Dermis blood vessel endothelial cell (primary cell): Measurements from ENCODE around the gene AGER. TPM values are rescaled to one million over a fixed set of nuclear protein-coding genes. Genes with fewer than 3 reads are reported as not detected.
"Not testable (repeated sequence)": the region's sequence is repeated elsewhere in the genome, so short reads cannot be mapped to it uniquely, and the experiment has no call there.

Experiments
- DNase-seq: peaks from one replicate; pipeline ENCODE4 v3.0.0; 2010
- total RNA-seq: library from RNA; depleted of rRNA; stranded (reverse); fragments of >200 nt; gene quantifications from 2 replicates; pipeline ENCODE4 v1.2.3, GENCODE V29; 2014

The AGER gene
- 0.74 and 0.85 TPM in 2 replicates for total RNA-seq

DNA sequence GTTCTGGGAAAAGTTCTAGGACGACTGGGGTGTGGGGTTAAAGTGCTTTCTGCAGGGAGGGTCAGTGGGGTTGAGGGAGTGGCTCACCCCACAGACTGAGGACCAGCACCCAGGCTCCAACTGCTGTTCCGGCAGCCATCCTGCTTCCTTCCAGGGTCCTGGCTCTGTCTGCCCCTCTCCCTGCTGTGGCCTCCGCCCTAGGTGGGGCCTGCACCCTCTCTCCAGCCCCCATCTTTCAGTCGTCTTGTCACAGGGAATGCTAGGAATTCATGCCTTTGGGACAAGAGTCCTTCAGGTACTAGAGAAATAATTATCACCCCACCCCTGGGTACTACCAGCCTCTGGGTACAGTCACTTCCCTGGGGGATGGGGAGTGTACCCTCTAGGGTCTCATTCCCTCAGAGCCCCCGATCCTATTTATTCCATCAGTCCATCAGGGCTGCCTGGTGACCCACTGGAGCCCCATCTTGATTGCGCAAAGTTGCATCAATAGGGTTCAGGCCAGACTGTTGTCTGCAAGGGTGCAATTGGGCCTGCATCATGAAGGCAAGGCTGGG is at the start of gene AGER:
Gene AGER, minus strand, starts transcription at position 170 of the 557 bp plus-strand sequence. Its CDS starts 31 bp downstream, at position 139.
- DNase-seq = no peak

DNA sequence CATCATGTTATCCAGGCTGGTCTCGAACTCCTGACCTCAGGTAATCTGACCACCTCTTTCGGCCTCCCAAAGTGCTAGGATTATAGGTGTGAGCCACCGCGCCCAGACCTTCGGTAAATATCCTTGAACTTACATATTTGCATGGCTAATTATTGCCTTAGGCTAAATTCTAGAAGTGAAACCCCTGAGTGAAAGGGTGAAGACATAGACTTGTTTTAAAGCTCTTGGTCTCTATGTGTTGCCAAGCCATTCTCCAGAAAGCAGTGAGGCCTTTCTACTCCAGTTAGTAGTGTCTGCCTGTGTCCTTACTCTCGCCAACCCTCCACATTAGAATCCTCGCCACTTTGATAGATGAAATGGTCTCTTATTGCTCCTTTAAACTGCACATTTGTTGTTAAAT is 42.4 kb upstream of the AGER start:
- DNase-seq = no peak

DNA sequence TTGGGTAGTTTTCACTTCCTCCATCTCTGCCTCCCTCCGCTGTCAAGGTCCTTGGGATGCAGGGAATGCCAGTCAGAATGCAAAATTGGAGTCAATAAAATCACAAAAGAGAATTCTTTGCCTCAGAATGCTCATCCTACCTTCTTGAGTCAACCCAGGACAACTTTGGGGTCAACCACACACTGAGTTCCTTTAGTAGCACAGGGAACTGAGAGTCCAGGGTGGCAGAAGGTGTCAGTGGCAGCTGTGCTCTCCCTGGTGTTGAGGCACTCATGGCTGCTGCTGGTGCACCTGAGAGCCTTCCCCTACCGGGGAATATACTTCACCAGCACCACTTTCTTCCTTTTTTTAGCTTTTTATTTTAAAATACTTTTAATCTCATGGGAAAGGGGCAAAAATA is 40.6 kb upstream of the AGER start:
- DNase-seq = no peak

DNA sequence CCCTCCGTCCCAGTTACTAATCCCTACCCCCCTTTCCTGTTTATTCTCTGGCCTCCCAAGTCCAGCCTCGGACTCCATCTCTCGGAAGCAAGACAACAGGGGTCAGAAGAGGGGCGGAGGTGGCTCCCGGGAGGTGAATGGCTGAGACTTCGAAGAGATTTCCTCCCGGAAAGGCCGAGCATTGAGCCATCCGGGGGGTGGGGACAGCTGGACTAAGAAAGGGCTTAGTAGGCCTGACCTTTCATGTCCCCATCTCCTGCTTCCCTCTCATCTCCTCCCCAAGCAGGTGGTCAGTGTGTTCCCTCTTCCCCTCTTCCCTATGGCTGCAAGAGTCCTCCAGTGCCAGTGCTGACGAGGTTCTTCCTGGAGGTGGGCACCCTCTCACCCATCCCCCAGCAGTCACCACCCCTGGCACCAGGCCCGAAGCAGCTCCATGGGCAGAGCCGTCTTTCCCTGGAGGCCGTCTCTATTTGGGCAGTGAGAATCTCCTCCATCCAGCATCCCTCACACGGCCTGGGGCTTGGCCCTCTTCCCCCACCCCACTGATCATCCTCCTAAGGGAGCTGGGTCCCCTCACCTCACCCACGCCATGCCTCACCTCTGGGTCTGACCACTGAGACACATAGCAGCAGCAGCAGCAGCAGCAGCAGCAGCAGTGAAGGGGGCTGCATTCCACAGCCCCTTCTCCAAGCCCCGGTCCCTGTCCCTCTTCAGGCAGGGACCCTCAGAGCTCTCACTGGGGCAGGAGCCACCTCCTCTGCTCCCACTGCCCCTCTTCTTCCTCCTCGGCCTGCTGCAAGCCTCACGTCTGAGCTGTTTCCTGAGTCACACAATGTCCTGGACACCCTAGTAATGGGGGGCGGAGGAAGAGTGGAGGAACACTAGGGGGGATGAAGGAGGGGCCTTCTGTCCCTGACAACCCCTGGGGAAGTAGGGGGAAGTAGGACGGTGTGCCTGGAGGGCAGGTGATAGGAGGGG is 39.5 kb upstream of the AGER start, which contains the start of gene NOTCH4:
Gene NOTCH4, minus strand, starts transcription at position 810 of the 978 bp plus-strand sequence. Its CDS starts 139 bp downstream, at position 671.
- DNase-seq = peak; percentile 68

DNA sequence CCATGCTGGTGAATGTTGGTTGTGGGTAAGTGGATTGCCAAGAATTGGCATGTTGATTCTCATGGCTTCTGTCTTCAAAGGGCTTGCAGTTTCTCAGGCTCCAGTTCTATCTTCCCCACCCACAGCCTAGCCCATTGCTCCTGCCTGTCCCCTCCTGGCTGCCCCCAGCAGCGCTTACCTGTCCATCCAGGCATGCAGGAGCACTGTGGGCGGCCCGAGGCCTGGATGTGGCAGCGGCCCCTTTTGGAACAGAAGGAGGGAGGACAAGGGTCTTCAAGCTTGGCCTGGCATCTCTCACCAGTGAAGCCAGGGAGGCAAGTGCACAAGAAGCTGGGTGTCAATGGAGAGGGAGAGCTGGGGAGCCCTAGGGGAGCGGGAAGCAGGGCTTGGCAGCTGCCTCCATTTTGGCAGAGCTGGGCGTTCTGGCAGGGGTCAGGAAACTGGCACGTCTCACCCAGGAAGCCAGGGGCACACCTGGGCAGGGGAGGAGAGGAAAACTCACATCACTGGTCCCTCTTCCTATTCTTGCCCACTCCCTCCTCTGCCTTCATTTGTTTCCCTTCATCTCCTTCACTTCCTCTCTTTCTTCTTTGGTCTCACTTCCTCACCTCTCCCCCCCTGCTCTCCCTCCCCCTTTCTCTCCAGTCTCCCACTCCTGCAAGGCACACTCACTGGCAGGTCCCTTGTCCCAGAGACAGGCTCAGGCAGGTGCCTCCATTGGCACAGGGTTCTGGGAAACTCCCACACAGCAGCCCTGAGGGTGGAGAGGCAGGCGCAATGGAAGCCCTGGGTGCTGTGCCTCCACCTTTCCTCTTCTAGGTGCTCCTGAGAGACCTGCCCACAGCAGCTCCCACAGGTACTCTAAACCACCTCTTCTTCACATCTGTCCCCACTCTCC is 38.5 kb upstream of the AGER start:
- no peak for DNase-seq

DNA sequence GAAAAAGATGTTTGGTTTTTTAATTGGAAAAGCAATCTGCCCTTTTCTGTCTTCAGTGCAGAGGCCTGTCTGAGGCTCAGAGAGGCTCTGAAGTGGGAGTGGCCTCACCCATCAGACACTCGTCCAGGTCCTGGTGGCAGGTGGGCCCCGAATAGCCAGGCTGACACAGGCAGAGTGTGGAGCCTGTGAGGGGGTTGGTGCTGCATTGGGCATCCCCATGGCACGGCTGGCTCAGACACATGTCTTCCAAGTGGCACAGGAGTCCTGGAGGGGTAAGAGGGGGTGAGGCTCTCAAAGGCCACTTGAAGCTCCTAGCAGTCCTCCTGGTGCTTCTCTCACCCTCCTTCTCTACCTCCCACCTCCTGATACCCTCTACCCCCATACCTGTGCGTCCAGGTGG is 36.0 kb upstream of the AGER start:
- no peak for DNase-seq

DNA sequence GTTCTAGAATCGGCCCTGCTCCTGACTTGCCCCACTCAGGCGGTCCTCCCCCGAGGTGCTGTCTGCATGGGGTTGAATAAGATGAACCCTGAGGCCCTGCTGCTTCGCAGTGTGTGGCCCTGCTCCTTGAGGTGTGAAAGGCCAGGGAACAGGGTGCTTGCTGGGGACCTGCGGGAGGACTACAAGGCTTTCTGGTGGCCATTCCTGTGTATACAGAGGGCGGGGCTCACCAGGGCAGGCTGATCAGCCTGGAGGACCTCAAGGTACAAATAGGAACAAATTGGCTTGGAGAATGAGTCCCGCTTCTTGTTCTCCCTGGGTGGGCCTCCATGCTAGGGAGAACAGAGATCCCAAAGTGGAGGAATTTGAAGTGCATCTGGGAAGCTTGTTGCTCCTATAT is 34.1 kb upstream of the AGER start:
- no peak for DNase-seq

DNA sequence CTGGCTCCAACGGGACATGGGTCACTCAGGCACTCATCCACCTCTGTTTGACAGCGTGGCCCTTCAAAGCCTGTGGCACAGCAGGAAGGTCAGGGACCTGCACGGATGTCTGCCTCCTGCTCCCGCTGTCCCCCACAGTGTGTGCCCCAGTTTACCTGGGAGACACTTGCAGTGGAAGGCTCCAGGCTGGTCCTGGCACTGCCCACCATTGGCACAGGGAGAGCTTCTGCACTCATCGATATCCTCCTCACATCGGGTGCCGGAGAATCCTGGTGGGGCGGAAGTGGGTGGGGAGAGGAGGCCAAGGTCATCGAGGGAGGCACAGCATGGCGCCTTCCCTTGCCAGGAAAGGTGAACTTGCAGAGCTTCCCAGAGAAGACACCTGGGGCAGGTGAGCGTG is 32.9 kb upstream of the AGER start:
- DNase-seq = no peak

DNA sequence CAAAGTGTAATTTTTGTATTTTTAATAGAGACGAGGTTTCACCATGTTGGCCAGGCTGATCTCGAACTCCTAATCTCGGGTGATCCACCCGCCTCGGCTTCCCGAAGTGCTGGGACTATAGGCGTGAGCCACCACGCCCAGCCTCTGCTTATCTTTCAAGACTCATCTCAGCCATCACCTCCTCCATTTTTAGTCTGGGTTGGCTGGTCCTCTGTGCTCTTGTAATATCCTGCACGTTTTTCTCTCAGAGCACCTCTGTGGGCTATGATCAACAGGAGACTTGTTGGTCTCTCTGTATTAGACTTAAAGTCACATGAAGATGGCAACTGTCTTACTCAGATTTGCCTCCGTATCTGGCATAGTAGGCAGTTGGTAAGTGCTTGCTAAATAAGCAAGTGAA is 32.2 kb upstream of the AGER start:
- DNase-seq = no peak

DNA sequence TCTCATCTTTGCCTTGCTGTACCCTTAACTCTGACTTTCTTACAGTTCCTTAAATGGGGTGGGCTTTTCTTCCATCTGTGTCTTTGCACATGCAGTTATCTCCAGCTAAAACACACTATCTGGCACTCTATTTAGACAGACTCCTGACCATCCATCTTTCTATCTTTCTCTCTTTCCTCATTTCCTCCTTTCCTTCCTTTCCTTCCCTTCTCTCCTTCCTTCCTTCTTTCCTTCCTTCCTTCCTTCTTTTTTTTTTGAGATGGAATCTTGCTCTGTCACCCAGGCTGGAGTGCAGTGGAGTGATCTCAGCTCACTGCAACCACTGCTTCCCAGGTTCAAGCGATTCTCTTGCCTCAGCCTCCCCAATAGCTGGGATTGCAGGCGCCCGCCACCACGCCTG is 31.6 kb upstream of the AGER start:
- DNase-seq = no peak

DNA sequence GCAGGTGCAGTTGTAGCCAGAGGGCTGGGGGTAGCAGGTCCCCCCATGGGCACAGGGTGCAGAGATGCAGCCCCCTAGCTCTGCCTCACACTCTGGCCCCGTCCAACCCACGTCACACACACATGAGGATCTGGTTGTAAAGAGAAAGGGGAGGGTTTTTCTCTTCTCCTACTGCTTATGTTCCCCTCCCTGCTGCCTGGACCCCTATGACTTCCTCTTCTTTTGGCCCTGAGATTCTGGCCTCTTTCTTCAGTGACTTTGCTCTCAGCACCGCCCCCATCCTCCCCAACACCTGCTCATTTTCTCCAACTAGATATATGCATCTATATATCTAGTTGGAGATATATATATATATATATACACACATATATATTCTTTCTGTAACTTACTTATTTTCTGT is 30.1 kb upstream of the AGER start:
- DNase-seq = no peak

DNA sequence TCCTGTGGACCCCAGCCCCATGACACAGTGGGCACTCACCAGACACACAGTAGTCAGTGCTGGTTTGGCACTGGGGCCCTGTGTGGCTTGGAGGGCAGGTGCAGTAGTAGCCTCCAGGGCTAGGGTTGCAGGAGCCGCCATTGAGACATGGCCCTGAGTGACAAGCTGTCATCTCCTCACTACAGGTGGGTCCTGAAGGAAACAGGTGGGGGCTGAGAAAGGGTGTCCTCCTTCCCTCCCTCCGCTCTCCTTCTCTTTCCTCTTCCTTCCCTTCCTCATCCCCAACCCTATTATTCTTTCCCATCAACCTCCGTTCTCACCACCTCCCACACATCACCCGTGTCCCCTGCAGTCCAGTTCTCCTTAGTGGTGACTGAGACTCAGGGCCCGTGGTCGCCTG is 29.6 kb upstream of the AGER start:
- no peak for DNase-seq

DNA sequence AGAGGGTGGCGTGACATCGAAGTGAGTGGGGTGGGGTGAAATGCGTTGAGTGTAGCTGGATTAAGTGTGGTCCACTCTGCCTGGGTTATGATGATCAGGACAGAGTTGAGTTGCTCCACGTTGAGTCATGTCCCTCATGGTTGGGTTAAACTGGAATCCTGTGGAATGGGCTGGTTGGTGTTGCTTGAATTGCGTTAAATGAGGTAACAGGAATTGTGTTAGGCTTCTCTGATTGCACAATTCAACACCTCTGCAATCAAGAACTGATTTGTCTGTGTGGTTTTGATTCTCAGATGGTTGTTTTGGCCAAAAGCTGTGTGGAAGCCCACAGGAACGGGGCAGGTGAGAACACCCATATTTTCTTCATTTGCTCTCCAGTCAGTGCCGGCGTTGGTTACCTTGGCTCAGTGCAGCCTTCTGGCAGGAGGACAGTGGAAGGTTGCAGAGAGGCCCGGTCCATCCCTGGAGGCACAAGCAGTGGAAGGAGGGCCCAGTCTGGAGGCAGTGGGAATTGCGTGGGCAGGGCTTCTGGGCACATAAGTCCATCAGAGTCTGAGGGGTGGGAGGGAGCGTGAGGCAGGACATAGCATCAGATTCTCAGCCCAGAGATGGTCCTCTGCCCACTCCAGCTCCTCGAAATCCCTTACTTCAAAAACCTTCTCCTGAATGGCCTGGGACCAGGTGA is 28.2 kb upstream of the AGER start:
- DNase-seq = no peak

DNA sequence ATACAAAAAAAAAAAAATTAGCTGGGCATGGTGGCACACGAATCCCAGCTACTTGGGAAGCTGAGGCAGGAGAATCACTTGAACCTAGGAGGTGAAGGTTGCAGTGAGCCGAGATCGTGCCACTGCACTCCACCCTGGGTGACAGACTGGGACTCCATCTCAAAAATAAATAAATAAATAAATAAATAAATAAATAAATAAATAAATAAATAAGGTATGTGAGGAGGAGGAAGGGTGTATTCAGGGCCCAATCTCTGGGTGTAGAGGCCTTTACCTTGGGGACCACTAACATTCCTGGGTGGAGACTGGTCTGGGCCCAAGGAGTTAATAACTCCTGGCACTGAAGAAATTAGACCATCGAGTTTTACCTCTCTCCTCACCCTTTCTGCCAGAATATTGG is 27.4 kb upstream of the AGER start:
- DNase-seq = not testable (repeated sequence)

DNA sequence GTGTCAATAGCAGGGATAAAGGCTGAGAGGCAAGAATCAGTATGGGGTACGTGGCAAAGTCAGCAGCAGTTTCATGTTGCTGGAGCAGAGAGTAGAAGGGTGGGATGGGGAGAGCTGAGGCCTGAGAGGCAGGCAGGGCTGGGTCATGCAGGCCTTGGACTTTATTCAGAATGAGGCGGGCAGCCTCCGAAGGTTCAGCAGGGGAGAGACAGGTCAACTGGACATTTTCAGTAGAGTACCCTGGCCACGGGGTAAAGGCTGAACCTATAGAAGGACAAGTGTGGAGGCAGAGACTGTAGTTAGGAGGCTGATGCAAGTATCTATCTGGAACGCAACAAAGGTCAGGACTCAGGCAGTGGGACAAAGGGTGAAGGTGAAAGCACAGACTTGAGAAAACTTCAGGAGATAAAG is 26.1 kb upstream of the AGER start:
- no peak for DNase-seq

DNA sequence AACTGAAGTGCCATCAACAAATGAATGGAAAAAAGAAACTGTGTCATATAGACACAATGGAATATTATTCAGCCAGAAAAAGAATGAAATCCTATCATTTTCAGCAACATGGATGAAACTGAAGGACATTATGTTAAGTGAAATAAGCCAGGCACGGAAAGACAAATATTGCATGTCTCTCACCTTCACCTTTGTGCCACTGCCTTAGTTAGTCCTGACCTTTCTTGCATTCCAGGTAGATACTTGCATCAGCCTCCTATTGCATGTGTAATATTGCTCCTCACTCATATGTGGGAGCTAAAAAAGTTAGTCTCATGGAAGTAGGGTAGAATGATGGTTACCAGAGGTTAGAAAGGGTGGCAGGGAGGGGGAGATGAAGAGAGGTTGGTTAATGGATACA is 24.9 kb upstream of the AGER start:
- no peak for DNase-seq

DNA sequence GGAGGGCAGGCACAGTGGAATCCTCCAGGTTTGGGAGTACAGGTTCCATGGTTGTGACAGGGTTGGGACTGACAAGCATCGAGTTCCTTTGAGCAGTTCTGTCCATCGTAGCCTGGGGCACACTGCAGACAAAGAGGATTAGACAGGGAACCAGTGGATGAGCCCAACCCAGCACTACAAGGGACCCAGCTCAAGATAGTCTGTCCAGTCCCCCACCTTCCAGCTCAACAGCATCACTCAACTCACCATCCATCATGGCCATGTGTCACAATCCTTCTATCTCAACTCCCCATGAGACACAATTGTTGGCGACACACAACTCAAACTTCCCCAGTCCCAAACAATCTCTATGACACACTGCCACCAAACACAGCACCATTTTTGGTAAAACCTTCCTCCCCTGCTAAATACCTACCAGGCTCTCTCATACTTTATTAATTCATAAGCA is 20.2 kb upstream of the AGER start:
- DNase-seq = no peak

DNA sequence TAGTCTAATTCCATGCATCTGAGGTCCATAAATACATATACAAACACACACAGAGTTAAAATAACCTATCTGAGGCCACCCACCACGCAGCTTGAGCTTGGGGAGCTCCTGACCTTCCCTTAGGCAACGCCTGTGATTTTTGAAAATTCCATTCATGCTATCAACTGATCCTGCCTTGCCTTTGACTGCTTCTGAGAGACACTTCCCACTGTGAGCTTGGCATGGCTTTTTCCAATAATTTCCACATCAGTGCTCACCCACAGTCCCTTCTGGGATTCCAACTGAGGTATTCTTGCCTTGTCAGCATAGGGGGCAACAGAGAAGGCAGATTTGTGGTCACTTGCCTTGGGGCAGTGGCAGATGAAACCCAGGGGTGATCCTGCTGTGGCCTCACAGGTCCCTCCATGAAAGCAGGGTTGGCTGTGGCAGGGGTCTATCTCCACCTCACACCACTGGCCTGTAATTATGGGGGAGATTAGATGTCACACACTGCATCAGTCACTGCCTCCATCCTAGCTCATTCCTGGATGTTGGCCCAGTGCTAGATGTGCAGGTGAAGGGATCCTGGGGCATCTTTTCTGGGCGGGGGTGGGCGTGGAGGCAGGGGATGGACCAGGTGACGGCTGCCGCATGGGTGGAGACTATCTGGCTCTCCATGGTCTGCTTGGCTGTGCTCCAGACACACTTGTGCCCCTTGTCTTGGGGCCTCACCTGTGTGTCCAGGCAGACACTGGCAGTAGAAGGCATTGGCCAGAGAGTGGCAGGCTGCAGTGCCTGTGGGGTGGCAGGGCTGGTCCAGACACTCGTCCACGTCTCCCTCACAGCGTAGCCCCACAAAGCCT is 19.6 kb upstream of the AGER start:
- DNase-seq = no peak

DNA sequence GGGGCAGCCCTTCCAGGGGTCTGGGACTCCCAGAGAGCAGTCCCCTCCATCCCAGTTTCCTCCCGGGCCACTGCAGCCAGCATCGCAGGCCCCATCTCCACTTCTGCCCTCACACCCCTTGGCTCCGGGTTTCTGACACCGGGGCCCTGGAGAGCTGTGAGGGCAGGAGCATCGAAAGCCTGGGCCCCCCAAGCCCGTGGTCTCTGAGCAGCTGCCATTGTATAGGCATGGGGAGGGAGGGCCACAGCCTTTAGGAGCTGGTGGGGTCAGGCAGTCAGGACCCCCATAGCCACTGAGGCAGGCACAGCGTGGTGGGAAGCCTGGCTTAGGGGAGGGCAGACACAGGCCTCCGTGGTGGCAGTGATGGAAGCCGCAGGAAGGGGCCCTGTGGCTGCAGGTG is 18.1 kb upstream of the AGER start:
- DNase-seq = no peak

DNA sequence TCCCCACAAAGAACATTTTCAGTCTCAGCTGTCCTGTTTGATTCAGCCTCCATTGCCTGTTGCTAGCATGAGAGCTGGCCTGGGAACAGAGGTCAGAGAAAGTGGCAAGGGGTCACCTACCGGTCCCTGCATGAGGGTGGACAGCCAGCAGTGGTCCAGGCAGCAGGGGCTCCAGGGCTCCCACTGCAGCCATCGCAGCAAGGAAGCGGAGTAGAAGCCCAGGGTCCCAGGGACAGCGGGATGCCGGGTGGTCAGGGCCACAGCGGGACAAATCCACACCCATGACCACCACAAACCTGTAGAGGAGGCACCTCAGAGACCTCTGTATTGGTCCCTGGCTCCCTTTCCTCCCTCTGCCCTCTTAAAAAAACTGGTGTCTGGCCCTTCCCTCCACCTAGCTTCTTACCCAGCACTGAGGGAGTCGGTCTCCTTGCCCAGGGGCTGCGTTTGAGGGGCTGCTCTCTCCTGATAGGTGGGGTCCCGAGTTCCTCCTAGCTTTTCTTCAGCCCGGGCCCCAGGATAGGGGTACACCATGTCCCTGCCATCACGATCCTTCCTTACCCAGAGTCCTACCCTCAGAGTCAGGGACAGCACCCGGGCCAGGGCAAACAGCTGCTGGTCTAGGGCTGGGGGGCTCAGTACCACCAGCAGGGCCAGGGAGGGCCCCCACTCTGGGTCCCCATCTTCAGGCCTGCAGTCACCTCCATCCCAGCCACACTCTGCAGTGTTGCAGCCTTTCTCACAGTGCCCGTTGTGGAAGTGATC is 16.8 kb upstream of the AGER start:
- no peak for DNase-seq

DNA sequence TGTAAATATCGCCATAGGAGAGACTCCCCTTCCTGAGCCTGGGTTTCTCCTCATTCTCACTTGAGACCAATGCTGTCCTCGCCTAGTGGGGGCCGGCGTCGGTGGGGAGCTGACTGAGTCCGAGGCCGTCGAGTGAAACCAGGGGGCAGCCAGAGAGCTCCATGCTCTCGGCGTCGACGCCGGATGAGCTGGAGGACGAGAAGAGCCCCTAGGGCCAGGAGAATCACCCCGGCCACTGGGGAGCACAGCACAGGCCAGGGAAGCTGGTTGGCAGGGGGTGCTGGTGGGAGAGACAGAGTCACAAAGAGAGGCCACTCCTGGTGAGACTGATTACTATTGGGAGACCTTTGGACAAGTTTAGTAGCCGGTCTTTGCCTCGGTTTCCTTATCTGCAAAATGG is 14.8 kb upstream of the AGER start:
- DNase-seq = no peak
